Adipocyte (in vitro differentiated cells): Measurements from ENCODE around the gene PTPRG.

Source experiments
- DNase-seq: peaks from one replicate; pipeline ENCODE4 v3.0.0-alpha.2; 2015; ENCODE audit warnings: low read depth
- H3K27me3 ChIP-seq: replicated peaks from 2 replicates; pipeline ENCODE4 v1.7.0; 2013; ENCODE audit warnings: mild to moderate bottlenecking, low read length, moderate library complexity; ENCODE audit not compliant: control insufficient read depth, insufficient read depth
- H3K36me3 ChIP-seq: 2 replicates; pipeline ENCODE4 v1.7.0; 2013; ENCODE audit warnings: low read length, mild to moderate bottlenecking, moderate library complexity; ENCODE audit not compliant: control insufficient read depth, insufficient read depth, severe bottlenecking
- H3K4me1 ChIP-seq: 2 replicates; pipeline ENCODE4 v1.7.0; 2013; ENCODE audit warnings: mild to moderate bottlenecking, low read length, moderate library complexity; ENCODE audit not compliant: control insufficient read depth, insufficient read depth
- H3K4me3 ChIP-seq: 2 replicates; pipeline ENCODE4 v1.7.0; 2013; ENCODE audit warnings: mild to moderate bottlenecking, low read length, moderate library complexity
- H3K9ac ChIP-seq: 2 replicates; pipeline ENCODE4 v1.7.0; 2013; ENCODE audit warnings: mild to moderate bottlenecking, low read length, moderate library complexity
- H3K9me3 ChIP-seq: 2 replicates; pipeline ENCODE4 v1.7.0; 2013; ENCODE audit warnings: mild to moderate bottlenecking, low read length, moderate library complexity; ENCODE audit not compliant: control insufficient read depth

The PTPRG gene

GRCh38 chr3:62065985-62066693 is 504.8 kb downstream of the PTPRG start:
- Histone ChIP-seq H3K4me1 (peaks cover 8% of the 10 kb centered on the region), H3K36me3 (no peaks in the 10 kb centered on the region), H3K9me3 (no peaks in the 10 kb centered on the region), H3K4me3 (no peak overlapping the region), H3K9ac (no peak overlapping the region), H3K27me3 (no peaks in the 10 kb centered on the region)
- DNase-seq = peak; percentile 72

DNA sequence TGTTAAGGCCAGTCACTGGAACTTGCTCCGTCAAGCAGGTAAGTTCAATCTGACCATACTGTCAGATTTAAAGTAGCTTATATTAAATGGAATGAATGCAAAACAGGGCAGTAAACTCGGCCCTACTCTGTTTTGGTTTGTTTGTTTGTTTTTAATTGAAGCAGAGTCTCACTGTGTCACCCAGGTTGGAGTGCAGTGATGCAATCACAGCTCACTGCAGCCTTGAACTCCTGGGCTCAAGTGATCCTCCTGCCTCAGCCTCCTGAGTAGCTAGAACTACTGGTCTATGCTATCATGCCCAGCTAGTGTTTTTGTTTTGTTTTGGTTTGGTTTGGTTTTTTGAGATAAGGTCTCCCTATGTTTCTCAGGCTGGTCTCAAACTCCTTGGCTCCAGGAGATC is 507.0 kb downstream of the PTPRG start:
- H3K4me1 ChIP-seq = peaks cover 24% of the 10 kb centered on the region
- no peaks in the 10 kb centered on the region for H3K9me3 ChIP-seq
- no peaks in the 10 kb centered on the region for H3K27me3 ChIP-seq
- no peaks in the 10 kb centered on the region for H3K36me3 ChIP-seq
- H3K9ac ChIP-seq = no peak overlapping the region
- no peak for DNase-seq
- no peak overlapping the region for H3K4me3 ChIP-seq

GRCh38 chr3:62070891-62071290 is 509.5 kb downstream of the PTPRG start:
- no peak overlapping the region for H3K4me3 ChIP-seq
- no peaks in the 10 kb centered on the region for H3K27me3 ChIP-seq
- no peaks in the 10 kb centered on the region for H3K36me3 ChIP-seq
- DNase-seq = no peak
- H3K9me3 ChIP-seq = no peaks in the 10 kb centered on the region
- peaks cover 34% of the 10 kb centered on the region for H3K4me1 ChIP-seq
- no peak overlapping the region for H3K9ac ChIP-seq

GRCh38 chr3:62073038-62073437 is 511.7 kb downstream of the PTPRG start:
- no peak for DNase-seq
- H3K4me1 ChIP-seq = peaks cover 26% of the 10 kb centered on the region
- H3K4me3 ChIP-seq = no peak overlapping the region
- H3K9me3 ChIP-seq = no peaks in the 10 kb centered on the region
- no peaks in the 10 kb centered on the region for H3K27me3 ChIP-seq
- no peak overlapping the region for H3K9ac ChIP-seq
- H3K36me3 ChIP-seq = no peaks in the 10 kb centered on the region

DNA sequence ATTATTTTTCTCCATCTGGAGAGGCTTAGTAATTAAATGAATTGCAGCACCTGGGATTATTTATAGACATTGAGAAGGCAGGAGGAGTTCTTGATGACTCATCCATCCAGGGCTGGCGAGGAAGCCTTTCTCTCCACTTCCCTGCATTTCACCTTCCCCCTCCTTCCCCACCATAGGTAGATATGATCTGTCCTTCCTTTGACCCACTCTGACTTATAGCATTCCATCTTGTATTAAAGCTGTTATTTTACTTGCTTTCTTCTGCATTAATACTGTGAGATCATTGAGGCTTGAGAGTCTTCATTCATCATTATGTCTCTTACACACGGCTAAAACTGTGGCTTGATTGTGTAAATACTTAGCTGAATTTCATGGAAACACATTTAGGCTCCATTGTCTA is 523.2 kb downstream of the PTPRG start:
- no peak for DNase-seq
- H3K4me1 ChIP-seq = peaks cover 12% of the 10 kb centered on the region
- H3K36me3 ChIP-seq = peaks cover 8% of the 10 kb centered on the region
- no peak overlapping the region for H3K4me3 ChIP-seq
- no peaks in the 10 kb centered on the region for H3K9me3 ChIP-seq
- H3K27me3 ChIP-seq = no peaks in the 10 kb centered on the region
- no peak overlapping the region for H3K9ac ChIP-seq

- Histone ChIP-seq H3K4me1 (peaks cover 29% of the 10 kb centered on the region), H3K36me3 (no peaks in the 10 kb centered on the region), H3K27me3 (no peaks in the 10 kb centered on the region), H3K9ac (no peak overlapping the region), H3K4me3 (no peak overlapping the region), H3K9me3 (no peaks in the 10 kb centered on the region)
- DNase-seq = no peak
These were observed 527.2 kb downstream of the PTPRG start for GRCh38 chr3:62088472-62089104.

GRCh38 chr3:62090066-62090465 is 528.7 kb downstream of the PTPRG start:
- DNase-seq = no peak
- Histone ChIP-seq H3K9ac (no peak overlapping the region), H3K4me3 (no peak overlapping the region), H3K4me1 (peaks cover 29% of the 10 kb centered on the region), H3K9me3 (no peaks in the 10 kb centered on the region), H3K36me3 (no peaks in the 10 kb centered on the region), H3K27me3 (no peaks in the 10 kb centered on the region)

- no peak for DNase-seq
- no peak overlapping the region for H3K4me3 ChIP-seq
- H3K9ac ChIP-seq = no peak overlapping the region
- H3K36me3 ChIP-seq = no peaks in the 10 kb centered on the region
- H3K4me1 ChIP-seq = peaks cover 29% of the 10 kb centered on the region
- H3K27me3 ChIP-seq = no peaks in the 10 kb centered on the region
- H3K9me3 ChIP-seq = no peaks in the 10 kb centered on the region
These were observed 529.1 kb downstream of the PTPRG start for GRCh38 chr3:62090519-62090918.

GRCh38 chr3:62093025-62093424 is 531.7 kb downstream of the PTPRG start:
- Histone ChIP-seq H3K36me3 (no peaks in the 10 kb centered on the region), H3K9me3 (no peaks in the 10 kb centered on the region), H3K4me1 (peaks cover 54% of the 10 kb centered on the region), H3K9ac (no peak overlapping the region), H3K4me3 (no peak overlapping the region), H3K27me3 (no peaks in the 10 kb centered on the region)
- DNase-seq = no peak

DNA sequence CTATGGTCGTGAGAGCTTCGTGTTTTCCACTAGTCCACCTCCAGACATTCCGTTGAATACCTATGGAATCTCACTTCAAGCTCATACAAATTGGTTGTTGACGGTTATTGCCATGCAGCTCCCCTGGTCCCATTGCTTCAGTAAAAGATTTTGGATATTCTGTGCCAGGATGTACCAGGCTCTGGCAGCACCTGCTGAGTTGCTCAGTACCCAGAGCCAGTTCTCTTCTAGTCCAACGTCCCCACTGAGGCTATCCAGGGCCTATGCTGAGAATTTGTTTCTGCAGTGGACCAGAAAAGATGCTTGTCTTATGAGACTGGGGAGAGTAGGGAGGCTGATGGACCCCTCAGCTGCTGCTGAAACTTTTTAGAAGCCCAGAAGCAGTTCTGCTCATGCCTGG is 533.1 kb downstream of the PTPRG start:
- Histone ChIP-seq H3K4me3 (no peak overlapping the region), H3K9ac (no peak overlapping the region), H3K36me3 (no peaks in the 10 kb centered on the region), H3K9me3 (no peaks in the 10 kb centered on the region), H3K27me3 (no peaks in the 10 kb centered on the region), H3K4me1 (peaks cover 58% of the 10 kb centered on the region)
- DNase-seq = no peak

GRCh38 chr3:62095080-62095479 is 533.7 kb downstream of the PTPRG start:
- H3K9ac ChIP-seq = no peak overlapping the region
- DNase-seq = no peak
- peaks cover 55% of the 10 kb centered on the region for H3K4me1 ChIP-seq
- H3K4me3 ChIP-seq = no peak overlapping the region
- no peaks in the 10 kb centered on the region for H3K9me3 ChIP-seq
- H3K36me3 ChIP-seq = no peaks in the 10 kb centered on the region
- H3K27me3 ChIP-seq = no peaks in the 10 kb centered on the region

GRCh38 chr3:62095756-62096155 is 534.4 kb downstream of the PTPRG start:
- Histone ChIP-seq H3K36me3 (no peaks in the 10 kb centered on the region), H3K9me3 (no peaks in the 10 kb centered on the region), H3K27me3 (no peaks in the 10 kb centered on the region), H3K4me1 (peaks cover 56% of the 10 kb centered on the region), H3K4me3 (peak overlapping the region; percentile 12), H3K9ac (peak overlapping the region; percentile 68)
- DNase-seq = no peak
